ENCODE results near the gene ETV3.
"Not testable (repeated sequence)": the region's sequence is repeated elsewhere in the genome, so short reads cannot be mapped to it uniquely, and the experiment has no call there.

ETV3 gene

GRCh38 chr1:157138220-157139051 is at the start of gene ETV3:
ETV3 (minus strand) TSS chr1:157138395; CDS start chr1:157136352, 2,043 bp downstream.
- H3K9me3 Mint-ChIP-seq = no peaks in the 10 kb centered on the region
- DNase-seq (ENCODE audit: low spot score in 2 of 2) (peak; percentile 62 to 85), ATAC-seq (replicated peaks; ENCODE audit: extremely low read depth, poor library complexity, severe bottlenecking) (peak; percentile 78)
- no peaks in the 10 kb centered on the region for H3K27me3 Mint-ChIP-seq
- peak within 1 kb of the TSS; percentile 93 for H3K27ac Mint-ChIP-seq (ENCODE audit: low read depth)
- peak within 1 kb of the TSS; percentile 94 for H3K4me3 Mint-ChIP-seq
- peaks cover 36% of the 10 kb centered on the region for H3K36me3 Mint-ChIP-seq (ENCODE audit: insufficient read depth)
- peaks cover 58% of the 10 kb centered on the region for H3K4me1 Mint-ChIP-seq

- no peak overlapping the region for H3K4me3 Mint-ChIP-seq
- H3K27ac Mint-ChIP-seq (ENCODE audit: low read depth) = no peak overlapping the region
- peaks cover 64% of the 10 kb centered on the region for H3K27me3 Mint-ChIP-seq
- ATAC-seq (replicated peaks; ENCODE audit: extremely low read depth, poor library complexity, severe bottlenecking) = no peak
- no peaks in the 10 kb centered on the region for H3K4me1 Mint-ChIP-seq
- no peaks in the 10 kb centered on the region for H3K9me3 Mint-ChIP-seq
- H3K36me3 Mint-ChIP-seq (ENCODE audit: insufficient read depth) = no peaks in the 10 kb centered on the region
- DNase-seq (ENCODE audit: low spot score in 2 of 2) = no peak
Observed at GRCh38 chr1:157186281-157186992, 48.2 kb upstream of the ETV3 start.

- DNase-seq (ENCODE audit: low spot score in 2 of 2) (no peak), ATAC-seq (replicated peaks; ENCODE audit: extremely low read depth, poor library complexity, severe bottlenecking) (no peak)
- H3K27me3 Mint-ChIP-seq = peaks cover 68% of the 10 kb centered on the region
- H3K27ac Mint-ChIP-seq (ENCODE audit: low read depth) = no peak overlapping the region
- H3K36me3 Mint-ChIP-seq (ENCODE audit: insufficient read depth) = no peaks in the 10 kb centered on the region
- H3K4me3 Mint-ChIP-seq = no peak overlapping the region
- no peaks in the 10 kb centered on the region for H3K9me3 Mint-ChIP-seq
- no peaks in the 10 kb centered on the region for H3K4me1 Mint-ChIP-seq
Observed at GRCh38 chr1:157183870-157184269, 45.7 kb upstream of the ETV3 start.

- H3K27me3 Mint-ChIP-seq = peaks cover 64% of the 10 kb centered on the region
- not testable (repeated sequence) for H3K36me3 Mint-ChIP-seq (ENCODE audit: insufficient read depth); H3K4me1 Mint-ChIP-seq; DNase-seq (ENCODE audit: low spot score in 2 of 2); H3K4me3 Mint-ChIP-seq; H3K9me3 Mint-ChIP-seq; ATAC-seq (replicated peaks; ENCODE audit: extremely low read depth, poor library complexity, severe bottlenecking); H3K27ac Mint-ChIP-seq (ENCODE audit: low read depth)
Observed at GRCh38 chr1:157182371-157182770, 44.2 kb upstream of the ETV3 start.

- no peak for DNase-seq (ENCODE audit: low spot score in 2 of 2)
- Mint-ChIP-seq H3K27me3 (peaks cover 62% of the 10 kb centered on the region), H3K4me1 (no peaks in the 10 kb centered on the region), H3K9me3 (no peaks in the 10 kb centered on the region), H3K4me3 (no peak overlapping the region), H3K27ac (ENCODE audit: low read depth) (no peak overlapping the region), H3K36me3 (ENCODE audit: insufficient read depth) (no peaks in the 10 kb centered on the region)
- ATAC-seq (replicated peaks; ENCODE audit: extremely low read depth, poor library complexity, severe bottlenecking) = no peak
Observed at GRCh38 chr1:157181790-157182189, 43.6 kb upstream of the ETV3 start.

- no peak overlapping the region for H3K27ac Mint-ChIP-seq (ENCODE audit: low read depth)
- DNase-seq (ENCODE audit: low spot score in 2 of 2) (no peak), ATAC-seq (replicated peaks; ENCODE audit: extremely low read depth, poor library complexity, severe bottlenecking) (no peak)
- H3K9me3 Mint-ChIP-seq = no peaks in the 10 kb centered on the region
- peaks cover 62% of the 10 kb centered on the region for H3K27me3 Mint-ChIP-seq
- no peak overlapping the region for H3K4me3 Mint-ChIP-seq
- H3K4me1 Mint-ChIP-seq = no peaks in the 10 kb centered on the region
- no peaks in the 10 kb centered on the region for H3K36me3 Mint-ChIP-seq (ENCODE audit: insufficient read depth)
Observed at GRCh38 chr1:157181258-157181657, 43.1 kb upstream of the ETV3 start.

GRCh38 chr1:157178490-157178889 is 40.3 kb upstream of the ETV3 start:
- Mint-ChIP-seq H3K4me3 (no peak overlapping the region), H3K27ac (ENCODE audit: low read depth) (no peak overlapping the region), H3K4me1 (no peaks in the 10 kb centered on the region), H3K36me3 (ENCODE audit: insufficient read depth) (no peaks in the 10 kb centered on the region), H3K9me3 (no peaks in the 10 kb centered on the region), H3K27me3 (peaks cover 66% of the 10 kb centered on the region)
- ATAC-seq (replicated peaks; ENCODE audit: extremely low read depth, poor library complexity, severe bottlenecking) (no peak), DNase-seq (ENCODE audit: low spot score in 2 of 2) (no peak)

- H3K4me1 Mint-ChIP-seq = no peaks in the 10 kb centered on the region
Observed at GRCh38 chr1:157177733-157178394, 39.7 kb upstream of the ETV3 start.

GRCh38 chr1:157176591-157177121 is 38.5 kb upstream of the ETV3 start:
- no peak for ATAC-seq (replicated peaks; ENCODE audit: extremely low read depth, poor library complexity, severe bottlenecking)
- Mint-ChIP-seq H3K27ac (ENCODE audit: low read depth) (no peak overlapping the region), H3K27me3 (peaks cover 72% of the 10 kb centered on the region), H3K36me3 (ENCODE audit: insufficient read depth) (no peaks in the 10 kb centered on the region), H3K4me1 (no peaks in the 10 kb centered on the region), H3K9me3 (no peaks in the 10 kb centered on the region), H3K4me3 (no peak overlapping the region)
- no peak for DNase-seq (ENCODE audit: low spot score in 2 of 2)

More at GRCh38 chr1:157177733-157178394, 39.7 kb upstream of the ETV3 start:
- no peaks in the 10 kb centered on the region for H3K36me3 Mint-ChIP-seq (ENCODE audit: insufficient read depth)
- H3K27me3 Mint-ChIP-seq = peaks cover 72% of the 10 kb centered on the region
- no peak overlapping the region for H3K27ac Mint-ChIP-seq (ENCODE audit: low read depth)
- no peaks in the 10 kb centered on the region for H3K9me3 Mint-ChIP-seq
- DNase-seq (ENCODE audit: low spot score in 2 of 2) (no peak), ATAC-seq (replicated peaks; ENCODE audit: extremely low read depth, poor library complexity, severe bottlenecking) (no peak)
- H3K4me3 Mint-ChIP-seq = no peak overlapping the region

- Mint-ChIP-seq H3K9me3 (no peaks in the 10 kb centered on the region), H3K4me1 (no peaks in the 10 kb centered on the region), H3K4me3 (no peak overlapping the region), H3K27me3 (peaks cover 71% of the 10 kb centered on the region), H3K36me3 (ENCODE audit: insufficient read depth) (no peaks in the 10 kb centered on the region), H3K27ac (ENCODE audit: low read depth) (no peak overlapping the region)
- DNase-seq (ENCODE audit: low spot score in 2 of 2) (no peak), ATAC-seq (replicated peaks; ENCODE audit: extremely low read depth, poor library complexity, severe bottlenecking) (no peak)
Observed at GRCh38 chr1:157176016-157176415, 37.8 kb upstream of the ETV3 start.

GRCh38 chr1:157173900-157174410 is 35.8 kb upstream of the ETV3 start:
- ATAC-seq (replicated peaks; ENCODE audit: extremely low read depth, poor library complexity, severe bottlenecking) (no peak), DNase-seq (ENCODE audit: low spot score in 2 of 2) (no peak)
- Mint-ChIP-seq H3K4me1 (no peaks in the 10 kb centered on the region), H3K4me3 (no peak overlapping the region), H3K27ac (ENCODE audit: low read depth) (no peak overlapping the region), H3K36me3 (ENCODE audit: insufficient read depth) (no peaks in the 10 kb centered on the region), H3K27me3 (peaks cover 67% of the 10 kb centered on the region), H3K9me3 (no peaks in the 10 kb centered on the region)

- H3K27me3 Mint-ChIP-seq = peaks cover 67% of the 10 kb centered on the region
- H3K36me3 Mint-ChIP-seq (ENCODE audit: insufficient read depth); H3K27ac Mint-ChIP-seq (ENCODE audit: low read depth); H3K4me3 Mint-ChIP-seq; H3K4me1 Mint-ChIP-seq; H3K9me3 Mint-ChIP-seq; ATAC-seq (replicated peaks; ENCODE audit: extremely low read depth, poor library complexity, severe bottlenecking); DNase-seq (ENCODE audit: low spot score in 2 of 2): not testable (repeated sequence)
Observed at GRCh38 chr1:157173241-157173640, 35.0 kb upstream of the ETV3 start.
